HT1080 (cell line): ENCODE measurements around the gene APC. TPM values are rescaled to one million over a fixed set of nuclear protein-coding genes. Genes with fewer than 3 reads are reported as not detected.

ENCODE experiments used
- small RNA-seq: library from RNA; depleted of rRNA; stranded (forward); fragments of <200 nt; gene quantifications from one replicate; pipeline ENCODE3, GENCODE V24; 2014
- total RNA-seq: library from RNA; depleted of rRNA; stranded (reverse); fragments of >200 nt; shearing (Covaris generic); gene quantifications from 2 replicates; pipeline ENCODE4 v1.2.3, GENCODE V29; 2014; rRNA removed

APC gene
- total RNA-seq, 1 experiment from 2014 or later: 28.9 TPM

Small RNA genes within 50 kb of the gene (small RNA-seq; reads per million reads assigned to genes)
- gene RNU6-482P: not detected

Other genes starting within 250 kb of the APC start
- gene SRP19, start 123.4 kb downstream of the APC start, total RNA-seq: 75.9 and 81.1 TPM in 2 replicates
- gene REEP5, start 184.3 kb downstream of the APC start, total RNA-seq: 34.9 and 70.2 TPM in 2 replicates
- gene DCP2, start 238.9 kb downstream of the APC start, total RNA-seq: 17.2 and 33.2 TPM in 2 replicates